ENCODE data around the gene GBE1.

The GBE1 gene

DNA sequence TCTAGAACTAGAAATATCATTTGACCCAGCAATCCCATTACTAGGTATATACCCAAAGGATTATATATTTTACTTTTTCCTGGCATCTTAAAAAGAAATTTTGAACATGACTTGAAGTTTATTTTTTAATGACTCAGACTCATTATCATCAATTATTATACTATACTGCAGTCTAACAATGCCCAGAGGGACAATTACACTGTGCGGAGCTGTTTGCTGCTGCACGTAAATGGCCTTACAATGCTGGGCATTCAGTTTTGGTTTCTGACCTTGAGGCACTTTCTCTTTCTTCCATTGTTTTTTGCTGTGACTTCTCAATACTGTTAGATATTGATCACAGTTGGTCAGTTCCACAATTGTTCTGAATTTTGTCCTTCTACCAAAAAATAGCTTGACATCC lies 128.8 kb downstream of the GBE1 start:
- no peak overlapping the region for H3K4me3 ChIP-seq (ENCODE audit: low read depth, low read length)

DNA sequence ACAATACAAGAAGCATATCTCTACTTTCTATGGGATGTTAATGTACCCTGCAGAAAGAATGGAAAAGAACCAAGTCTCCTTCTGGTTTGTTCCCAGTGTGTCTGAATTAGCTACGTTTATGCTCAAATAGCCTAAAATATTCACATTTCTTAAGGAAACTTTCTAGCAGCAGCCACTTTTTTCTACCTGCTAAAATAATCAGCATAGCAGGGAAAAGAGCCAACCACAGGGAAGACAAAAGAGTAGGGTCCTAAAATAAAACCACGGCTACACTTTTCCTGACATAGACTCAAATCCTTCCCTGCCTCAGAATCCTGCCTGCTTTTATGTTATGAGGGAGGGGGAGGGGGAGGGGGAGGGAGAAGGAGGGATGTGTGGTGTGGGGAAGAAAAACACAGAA lies 136.7 kb downstream of the GBE1 start:
- H3K4me3 ChIP-seq (ENCODE audit: low read depth, low read length) = no peak overlapping the region

DNA sequence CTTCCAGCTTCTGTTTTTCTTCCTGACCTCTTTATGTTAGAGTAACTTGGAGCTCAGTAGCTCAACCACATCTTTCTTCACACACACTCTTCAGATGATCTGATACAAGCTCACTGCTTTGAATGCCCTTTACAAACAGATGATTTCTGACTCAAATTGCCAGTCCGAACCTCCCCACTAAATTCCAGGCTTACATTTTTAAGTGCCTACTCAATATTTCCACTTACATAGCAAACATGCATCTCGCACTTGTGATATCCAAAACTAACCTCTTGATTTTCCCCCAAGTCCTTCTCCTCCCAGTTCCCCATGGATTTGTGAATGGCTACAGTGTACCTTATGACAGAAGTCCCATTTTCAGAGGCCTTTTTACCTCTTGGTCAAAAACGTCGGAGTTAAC lies 139.1 kb downstream of the GBE1 start:
- no peak overlapping the region for H3K4me3 ChIP-seq (ENCODE audit: low read depth, low read length)

DNA sequence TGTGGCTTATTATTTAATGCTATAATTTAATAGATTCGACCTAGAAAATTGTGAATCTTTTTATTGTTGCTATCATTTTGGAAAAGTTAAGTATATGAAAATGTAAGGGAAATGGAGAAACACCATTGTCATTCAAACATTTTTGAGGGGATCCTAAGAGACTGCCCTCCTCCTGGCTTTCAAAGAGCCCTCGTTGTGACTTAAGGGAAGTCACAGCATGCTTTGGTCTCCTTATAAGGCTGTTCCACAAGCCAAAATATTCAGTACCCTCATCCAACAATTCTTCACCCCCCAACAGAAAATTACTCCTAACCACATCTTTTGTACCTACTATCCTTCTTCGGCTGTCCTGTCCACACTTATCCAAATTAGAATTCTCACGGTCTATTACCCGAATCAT lies 140.2 kb downstream of the GBE1 start:
- no peak overlapping the region for H3K4me3 ChIP-seq (ENCODE audit: low read depth, low read length)

DNA sequence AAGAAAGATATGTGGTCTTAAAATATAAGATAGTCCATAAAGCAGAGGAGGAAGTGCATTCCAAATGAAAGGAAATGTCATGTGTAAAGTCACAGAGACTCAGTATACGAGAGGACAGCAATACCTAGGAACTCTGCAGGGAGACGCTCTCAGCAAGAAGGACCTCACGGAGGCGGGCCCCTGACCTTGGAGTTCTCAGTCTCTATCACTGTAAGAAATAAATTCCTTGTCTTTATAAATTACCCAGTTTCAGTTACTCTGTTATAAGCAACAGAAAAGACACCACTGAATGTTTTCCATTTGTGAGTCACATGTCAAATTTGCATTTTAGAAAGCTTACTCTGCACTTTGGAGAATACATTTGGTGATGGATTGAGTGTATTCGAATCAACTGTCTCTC lies 140.6 kb downstream of the GBE1 start:
- no peak overlapping the region for H3K4me3 ChIP-seq (ENCODE audit: low read depth, low read length)

DNA sequence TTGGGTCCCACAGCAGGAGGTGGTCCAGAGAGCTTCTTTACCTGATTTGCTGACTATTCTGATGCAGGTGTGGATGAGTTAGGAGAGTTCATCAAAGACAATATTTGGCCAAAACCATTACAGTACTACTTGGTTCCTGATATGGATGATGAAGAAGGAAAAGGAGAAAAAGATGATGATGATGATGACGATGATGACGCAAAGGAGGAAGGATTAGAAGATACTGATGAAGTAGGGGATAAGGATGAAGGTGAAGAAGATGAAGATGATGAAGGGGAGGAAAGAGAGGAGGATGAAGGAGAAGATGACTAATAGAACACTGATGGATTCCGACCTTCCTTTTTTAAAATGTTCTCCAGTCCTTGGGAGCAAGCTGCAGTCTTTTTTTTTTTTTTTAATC lies 148.7 kb downstream of the GBE1 start:
- H3K4me3 ChIP-seq (ENCODE audit: low read depth, low read length) = no peak overlapping the region

DNA sequence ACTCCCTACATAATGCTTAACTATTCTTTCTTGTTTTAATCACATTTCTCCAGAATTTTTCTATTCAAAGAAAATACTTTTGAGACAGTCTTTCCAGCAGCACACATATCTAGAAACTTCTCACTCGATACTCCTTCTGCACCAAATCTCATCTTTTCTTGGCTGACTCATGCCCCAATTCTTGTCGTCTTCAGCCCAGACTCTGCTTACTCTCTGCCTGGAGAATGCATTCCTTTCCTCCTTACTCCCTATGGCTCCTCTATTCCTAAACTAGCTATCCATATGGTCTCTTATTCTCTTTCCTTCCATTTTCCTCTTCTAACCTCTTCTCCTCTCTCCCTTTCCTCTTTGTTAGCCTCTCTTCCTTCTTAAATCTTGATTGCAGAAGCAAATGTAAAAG lies 158.7 kb downstream of the GBE1 start:
- H3K4me3 ChIP-seq (ENCODE audit: low read depth, low read length) = no peak overlapping the region

DNA sequence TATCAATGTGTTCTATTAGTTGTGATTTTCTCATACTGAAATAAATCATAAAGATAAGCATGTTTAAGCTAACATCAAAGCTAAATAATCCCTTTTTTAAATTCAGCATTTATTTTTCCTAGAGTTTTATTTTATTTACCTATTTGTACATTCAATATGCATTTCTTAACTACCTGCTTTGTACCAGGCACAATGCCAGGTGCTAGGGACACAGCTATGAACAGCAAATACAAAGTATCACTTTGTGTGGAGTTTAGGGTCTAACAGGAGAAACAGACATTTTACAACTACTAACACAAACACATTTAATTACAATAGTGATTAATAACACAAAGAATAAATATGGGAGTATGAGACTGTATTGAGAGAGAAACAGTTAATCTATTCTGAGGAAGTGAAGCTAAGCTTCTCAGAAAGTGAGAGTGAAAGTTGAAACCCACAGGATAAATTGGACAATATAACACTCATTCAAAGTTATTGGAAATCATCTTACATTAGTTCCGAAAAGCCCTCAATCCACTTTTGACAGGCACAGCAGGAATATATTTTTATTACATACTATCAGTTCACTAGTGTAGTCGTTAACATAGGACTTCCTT lies 159.6 kb downstream of the GBE1 start:
- H3K4me3 ChIP-seq (ENCODE audit: low read depth, low read length) = no peak overlapping the region

DNA sequence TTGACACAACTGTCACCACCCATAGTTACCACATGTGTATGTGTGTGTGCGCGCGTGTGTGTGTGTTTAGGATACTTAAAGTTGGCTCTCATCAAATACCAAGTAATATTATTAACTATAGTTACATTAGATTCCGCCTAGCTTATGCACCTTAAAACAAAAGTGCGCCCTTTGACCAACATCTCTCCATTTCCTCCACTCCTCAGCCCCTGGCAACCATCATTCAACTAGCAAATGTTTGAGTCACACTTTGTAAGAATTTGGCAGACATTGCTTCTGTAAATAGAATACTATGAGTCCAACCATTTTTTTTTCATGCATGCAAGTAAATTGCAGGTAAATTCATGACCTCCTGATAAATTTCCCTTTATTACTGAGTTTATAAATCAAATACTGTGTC lies 169.3 kb downstream of the GBE1 start:
- H3K4me3 ChIP-seq (ENCODE audit: low read depth, low read length) = no peak overlapping the region

DNA sequence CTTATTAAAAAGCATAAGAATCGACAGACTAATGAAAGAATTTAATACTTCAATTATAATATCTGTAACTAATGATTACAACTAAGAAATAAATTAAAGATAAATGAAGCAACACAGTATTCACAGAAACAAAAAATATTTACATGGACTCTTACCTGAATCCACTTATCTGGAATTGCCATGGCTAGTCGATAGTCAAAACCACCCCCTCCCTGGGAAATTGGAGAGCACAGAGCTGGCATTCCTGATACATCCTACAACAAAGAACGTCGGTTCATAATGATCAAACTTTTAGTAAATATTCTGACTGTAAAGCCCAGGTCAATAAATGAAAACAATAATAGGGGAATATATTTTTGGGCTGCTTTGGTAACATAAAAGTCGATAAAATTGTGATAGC lies 175.5 kb downstream of the GBE1 start:
- no peak overlapping the region for H3K4me3 ChIP-seq (ENCODE audit: low read depth, low read length)

DNA sequence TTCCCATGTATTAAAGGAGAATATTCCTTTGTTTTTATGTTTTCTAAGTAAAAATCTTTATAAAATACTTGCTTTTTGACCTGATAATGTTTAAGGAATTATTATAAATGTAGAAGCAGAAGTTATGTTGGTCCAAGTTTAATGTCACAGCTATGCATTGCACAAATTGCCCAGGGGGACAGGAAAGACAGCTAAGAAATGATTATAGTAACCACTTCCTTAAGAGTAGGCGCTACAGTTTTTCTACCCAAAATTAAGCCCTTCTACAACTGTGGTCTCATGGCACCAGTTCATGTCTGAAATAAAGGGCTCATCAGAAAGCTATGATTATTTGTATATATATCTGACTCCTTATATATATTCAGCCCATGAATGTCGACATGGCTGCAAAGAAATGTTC lies 176.4 kb downstream of the GBE1 start:
- H3K4me3 ChIP-seq (ENCODE audit: low read depth, low read length) = no peak overlapping the region

DNA sequence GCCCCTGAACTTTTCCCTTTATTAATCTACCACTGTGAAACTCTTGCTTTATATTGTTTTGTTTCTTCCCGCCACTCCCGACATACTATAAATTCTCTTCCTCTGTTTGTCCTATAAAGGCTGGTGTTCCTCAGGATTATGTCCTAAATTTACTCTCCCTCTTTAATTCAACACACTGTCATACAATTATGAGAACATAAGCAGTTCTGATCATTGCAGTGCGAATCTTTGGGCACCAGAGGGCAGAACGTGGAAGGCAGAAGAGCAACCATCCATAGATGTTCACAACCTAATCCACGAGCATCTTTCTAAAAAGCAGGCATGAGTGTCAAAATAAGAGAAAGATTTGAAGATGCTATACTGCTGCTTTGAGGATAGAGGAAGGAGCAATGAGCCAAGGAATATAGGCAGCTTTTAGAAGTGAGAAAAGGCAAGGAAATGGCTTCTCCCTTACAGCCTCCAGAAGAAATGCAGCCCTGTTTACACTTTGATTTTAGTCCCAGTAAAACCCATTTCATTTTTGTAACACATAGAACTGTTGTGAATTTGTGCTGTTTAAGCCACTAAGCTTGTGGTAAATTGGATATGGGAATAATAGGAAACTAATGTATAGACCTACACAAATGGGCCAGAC lies 179.4 kb downstream of the GBE1 start:
- no peak overlapping the region for H3K4me3 ChIP-seq (ENCODE audit: low read depth, low read length)

DNA sequence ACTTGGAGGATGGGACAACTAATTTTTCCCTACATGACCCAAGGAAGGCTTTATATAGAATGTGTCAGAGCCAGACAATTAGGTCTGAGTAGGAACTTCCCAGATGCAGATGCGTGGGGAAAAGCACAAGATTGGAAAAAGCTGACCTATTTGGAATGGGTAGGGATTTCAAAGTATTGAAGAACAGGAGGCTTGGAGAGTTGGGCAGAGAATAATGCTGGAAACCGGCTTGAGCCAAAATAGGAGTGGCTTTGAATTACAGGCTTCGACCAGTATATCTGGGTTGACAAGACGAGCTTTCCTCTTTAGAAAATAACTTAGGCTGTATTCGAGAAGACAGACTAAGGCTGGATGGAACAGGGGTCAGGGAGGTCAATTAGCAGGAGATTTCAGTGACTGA lies 181.1 kb downstream of the GBE1 start:
- H3K4me3 ChIP-seq (ENCODE audit: low read depth, low read length) = no peak overlapping the region

DNA sequence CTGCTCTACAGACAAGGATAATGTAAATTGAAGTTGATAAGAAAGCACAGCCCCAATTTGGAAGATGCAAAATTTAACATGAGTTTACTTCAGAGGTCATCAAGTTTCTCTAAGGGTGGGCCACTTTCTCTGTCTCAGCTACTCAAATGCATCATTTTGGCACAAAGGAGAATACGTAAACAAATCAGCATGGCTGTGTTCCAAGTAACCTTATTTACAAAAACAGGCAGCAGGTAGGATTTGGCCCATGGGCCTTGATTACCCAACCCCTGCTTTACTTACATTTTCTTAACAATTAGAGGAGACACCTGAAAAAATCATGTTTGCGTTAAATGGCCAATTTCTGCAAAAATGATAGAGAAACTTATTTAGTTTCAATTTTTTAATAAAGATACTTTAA lies 181.7 kb downstream of the GBE1 start:
- no peak overlapping the region for H3K4me3 ChIP-seq (ENCODE audit: low read depth, low read length)

DNA sequence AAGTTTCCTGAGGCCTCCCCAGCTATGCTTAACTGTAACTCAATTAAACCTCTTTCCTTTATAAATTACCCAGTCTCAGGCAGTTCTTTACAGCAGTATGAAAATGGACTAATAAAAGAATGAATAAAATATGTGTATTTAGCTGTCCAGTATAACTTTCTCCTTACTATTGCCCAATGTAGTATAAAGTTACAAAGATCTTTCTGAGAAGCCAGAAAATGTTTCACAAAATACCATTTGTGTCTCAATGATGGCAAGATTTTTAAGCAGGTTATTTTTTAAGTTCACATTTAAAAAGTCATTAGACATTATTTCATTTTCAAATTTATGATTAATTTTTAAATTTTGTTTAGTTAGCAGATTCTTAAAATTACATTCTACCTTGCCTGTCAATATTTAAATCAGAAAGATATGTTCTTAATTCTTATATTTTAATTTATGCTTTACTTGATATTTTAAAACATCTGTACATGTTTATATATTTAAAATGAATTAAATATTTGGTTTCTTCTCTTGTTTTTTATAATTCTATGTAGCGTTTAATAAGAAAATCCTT lies 189.2 kb downstream of the GBE1 start:
- no peak overlapping the region for H3K4me3 ChIP-seq (ENCODE audit: low read depth, low read length)

DNA sequence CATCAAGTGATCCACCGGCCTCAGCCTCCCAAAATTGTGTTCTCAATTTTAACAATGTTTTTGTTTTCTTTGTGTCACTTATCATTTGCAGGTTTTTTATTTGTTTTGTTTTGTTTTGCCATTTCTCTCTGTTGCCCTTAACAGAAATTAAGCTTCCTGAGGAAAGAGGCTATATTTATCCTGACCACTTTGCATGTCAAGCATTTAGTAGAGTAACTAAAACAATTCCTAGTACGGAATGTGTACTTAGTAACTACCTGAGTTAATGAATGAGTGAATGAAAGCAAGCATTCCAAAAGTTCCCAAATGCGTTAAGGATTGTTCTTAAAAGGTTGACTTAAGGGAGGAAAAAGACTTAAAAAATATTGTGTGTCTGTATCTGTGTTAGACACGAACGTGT lies 193.1 kb downstream of the GBE1 start:
- no peak overlapping the region for H3K4me3 ChIP-seq (ENCODE audit: low read depth, low read length)

DNA sequence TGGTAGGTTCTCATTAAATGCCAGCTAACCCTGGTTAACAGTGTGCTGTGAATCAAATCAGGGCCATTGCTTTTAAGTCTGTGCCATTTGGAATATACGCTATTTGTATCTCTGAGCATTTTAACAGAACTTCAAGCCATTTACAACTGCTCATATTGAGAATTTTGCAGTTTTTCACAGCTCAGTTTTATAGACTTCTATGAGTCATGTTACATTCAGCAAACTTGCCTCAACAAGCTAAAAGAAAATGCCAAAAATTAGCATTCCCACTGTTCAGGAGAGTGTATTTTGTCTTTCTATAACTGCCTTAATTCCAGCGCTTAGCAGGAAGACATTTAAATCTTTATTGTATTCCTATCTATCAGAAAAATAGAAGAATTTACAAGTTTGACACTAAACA lies 196.4 kb downstream of the GBE1 start:
- no peak overlapping the region for H3K4me3 ChIP-seq (ENCODE audit: low read depth, low read length)

DNA sequence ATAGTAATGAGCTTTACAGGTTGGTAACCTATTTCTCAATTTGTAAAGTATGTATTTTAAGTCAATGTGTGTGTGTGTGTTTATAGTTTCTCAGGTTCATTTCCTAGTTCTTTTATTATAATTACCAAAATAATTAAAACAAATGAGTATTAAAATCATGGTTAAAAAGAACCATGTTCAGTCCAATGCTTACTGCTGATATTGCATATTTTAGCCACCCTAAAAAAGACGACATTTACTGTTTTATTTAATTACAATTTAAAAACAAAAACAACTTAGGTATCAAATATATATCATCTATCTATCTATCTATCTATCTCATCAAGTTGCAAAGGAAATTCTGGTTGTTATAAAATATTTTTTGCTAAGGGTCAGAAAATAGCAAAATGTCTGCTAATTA lies 203.3 kb downstream of the GBE1 start:
- no peak overlapping the region for H3K4me3 ChIP-seq (ENCODE audit: low read depth, low read length)

DNA sequence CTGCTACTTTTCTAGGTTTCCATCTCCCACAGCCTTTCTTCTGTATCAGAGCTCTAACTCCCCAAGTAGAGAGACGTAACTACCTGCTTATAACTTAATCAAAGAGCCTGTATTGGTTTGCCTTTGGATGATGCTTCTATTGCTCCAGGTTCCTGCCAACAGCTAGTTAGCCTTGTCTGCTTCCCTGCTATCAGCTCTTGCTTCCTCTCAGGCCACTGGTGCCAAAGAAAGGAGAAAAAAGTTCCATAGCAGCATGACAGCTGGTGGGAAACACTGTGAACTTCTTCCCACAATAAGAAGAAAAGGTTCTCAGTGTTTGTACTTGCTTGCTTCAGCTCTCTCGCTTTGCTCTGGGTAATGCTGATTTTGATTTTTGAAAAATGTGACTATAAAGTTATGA lies 206.6 kb downstream of the GBE1 start:
- no peak overlapping the region for H3K4me3 ChIP-seq (ENCODE audit: low read depth, low read length)

DNA sequence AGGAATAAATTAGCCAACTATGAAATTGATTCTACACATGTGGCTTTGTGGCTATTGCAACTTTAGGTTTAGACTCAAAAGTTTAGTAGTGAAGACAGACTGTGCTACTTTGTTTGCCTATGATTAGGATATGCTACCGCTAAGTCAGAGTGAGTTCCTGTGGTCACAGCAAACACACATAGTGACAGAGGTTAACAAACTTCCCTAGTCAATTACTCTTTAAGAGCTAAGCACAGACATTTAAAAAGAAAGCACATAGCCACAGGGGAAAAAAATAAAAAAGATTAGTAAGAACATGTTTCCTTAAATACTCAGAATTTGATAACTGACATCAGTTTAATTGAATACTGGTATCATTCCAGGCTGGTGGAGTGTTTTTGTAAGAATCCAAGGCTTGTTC lies 207.1 kb downstream of the GBE1 start:
- no peak overlapping the region for H3K4me3 ChIP-seq (ENCODE audit: low read depth, low read length)

DNA sequence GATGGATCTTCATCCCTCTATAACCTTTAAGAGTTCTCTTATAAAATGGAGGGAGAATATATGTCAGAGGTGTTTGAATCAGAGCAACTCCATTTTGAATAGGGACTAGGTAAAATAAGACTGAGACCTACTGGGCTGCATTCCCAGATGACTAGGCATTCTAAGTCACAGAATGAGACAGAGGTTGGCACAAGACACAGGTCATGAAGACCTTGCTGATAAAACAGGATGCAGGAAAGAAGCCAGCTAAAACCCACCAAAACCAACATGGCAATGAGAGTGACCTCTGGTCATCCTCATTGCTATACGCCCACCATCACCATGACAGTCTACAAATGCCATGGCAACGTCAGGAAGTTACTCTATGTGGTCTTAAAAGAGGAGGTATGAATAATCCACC lies 211.0 kb downstream of the GBE1 start:
- no peak overlapping the region for H3K4me3 ChIP-seq (ENCODE audit: low read depth, low read length)

DNA sequence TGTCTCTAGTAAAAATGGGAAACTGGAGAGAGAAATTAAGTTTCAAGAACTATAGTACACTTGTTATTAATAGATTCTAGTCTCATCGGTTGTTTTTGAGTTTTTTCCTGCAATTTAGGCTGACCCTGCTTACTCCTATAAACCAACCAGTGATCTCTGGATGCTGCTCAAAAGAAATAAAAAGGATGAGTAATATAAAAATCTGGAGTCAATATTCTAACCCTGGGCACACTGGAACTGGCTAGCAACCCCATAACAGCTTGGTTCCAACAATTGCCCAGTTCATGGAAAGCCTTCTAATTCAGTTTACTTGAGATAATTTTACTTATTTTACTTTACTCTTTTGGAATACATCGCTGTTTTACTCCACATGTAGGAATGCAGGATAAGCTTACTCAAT lies 211.6 kb downstream of the GBE1 start:
- no peak overlapping the region for H3K4me3 ChIP-seq (ENCODE audit: low read depth, low read length)

DNA sequence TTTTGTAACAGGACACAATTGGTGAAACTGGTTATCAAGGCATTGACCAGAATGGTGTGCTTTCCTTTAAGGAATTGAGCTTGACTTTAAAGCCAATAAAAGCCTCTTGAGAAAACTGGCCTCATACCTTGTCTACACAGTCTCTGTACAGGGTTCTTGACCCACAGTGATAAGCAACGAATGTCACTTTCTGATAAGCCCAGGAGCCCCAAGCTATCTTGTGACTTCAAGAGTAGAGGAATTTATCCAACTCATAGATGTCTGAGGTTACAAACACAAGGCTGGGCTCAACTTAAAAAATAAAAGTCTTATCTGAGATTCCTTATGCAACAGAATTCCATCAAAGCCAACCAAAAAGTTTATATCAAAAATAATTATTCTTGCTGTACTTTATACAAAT lies 212.1 kb downstream of the GBE1 start:
- no peak overlapping the region for H3K4me3 ChIP-seq (ENCODE audit: low read depth, low read length)
